Measurements from ENCODE around the gene SFT2D1. TPM values are rescaled to one million over a fixed set of nuclear protein-coding genes. Genes with fewer than 3 reads are reported as not detected.
A peak's percentile ranks its signal among the peaks of the same experiment; 100 is the strongest.

Gene SFT2D1
- total RNA-seq, 1 experiment from 2014 or later: 82.4 TPM

DNA sequence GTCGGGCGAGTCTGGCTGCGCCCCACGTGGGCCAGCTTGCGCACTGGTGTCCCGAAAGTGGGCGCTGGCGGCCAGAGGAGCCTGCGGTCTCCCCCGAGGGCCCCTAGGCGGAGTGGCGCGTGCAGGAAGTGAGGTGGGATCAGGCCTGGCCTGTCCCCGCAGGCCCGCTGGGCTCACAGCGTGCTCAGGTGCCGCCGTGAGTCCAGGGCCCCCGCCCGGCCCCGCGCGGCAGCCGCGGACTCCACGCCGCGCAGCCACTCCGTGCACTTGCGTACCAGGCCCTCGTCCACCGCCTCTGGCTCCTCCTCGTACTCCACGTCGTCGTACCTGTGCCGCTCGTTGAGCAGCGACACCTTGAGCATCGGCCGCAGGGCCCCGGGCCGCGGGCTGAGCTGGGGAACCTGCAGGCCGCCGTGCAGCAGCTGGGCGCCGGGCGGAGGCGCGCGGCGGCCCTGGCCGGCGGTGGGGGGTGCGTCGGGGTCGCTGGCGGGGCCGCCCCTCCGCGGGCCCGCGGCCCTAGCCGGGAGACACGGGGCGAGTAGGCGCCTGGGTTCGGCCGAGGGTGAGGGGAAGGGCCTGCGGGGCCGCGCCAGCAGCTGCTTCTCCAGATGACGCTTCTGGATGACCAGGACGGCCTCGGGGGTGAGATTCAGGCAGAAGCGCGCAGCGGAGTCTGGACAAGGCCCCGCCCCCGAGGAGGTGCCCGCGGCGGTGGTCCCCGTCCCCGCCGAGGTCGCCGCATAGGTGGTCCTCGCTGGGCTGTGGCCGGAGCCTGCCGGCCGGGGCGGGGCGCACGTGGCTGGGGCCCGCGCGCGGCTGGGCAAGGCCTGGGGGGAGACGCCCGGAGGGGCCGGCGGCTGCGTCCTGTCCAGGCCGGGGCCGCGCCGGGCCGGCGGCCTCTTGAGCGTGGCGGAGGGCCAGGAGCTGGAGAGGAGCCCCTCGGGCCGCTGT is 35.0 kb downstream of the SFT2D1 start:
- BruUV-seq (replicated peaks): no TSS peak
- intact Hi-C loops (cut with micrococcal nuclease; ENCODE audit: unreplicated experiment): no loop called here
- H3K4me1 Mint-ChIP-seq (ENCODE audit: low read depth, unreplicated experiment): no peaks in the 10 kb centered on the region
- H3K27ac Mint-ChIP-seq (ENCODE audit: unreplicated experiment): no peak overlapping the region
- H3K9me3 Mint-ChIP-seq (ENCODE audit: low read depth, unreplicated experiment): no peaks in the 10 kb centered on the region
- H3K4me3 Mint-ChIP-seq (ENCODE audit: low read depth, unreplicated experiment): peak overlapping the region; percentile 61
- no peaks in the 10 kb centered on the region for H3K36me3 Mint-ChIP-seq (ENCODE audit: insufficient read depth, unreplicated experiment)
- no peak for TF ChIP-seq CTCF (IDR thresholded peaks at IDR 0.05; ENCODE audit: unreplicated experiment)
- peaks cover 48% of the 10 kb centered on the region for H3K27me3 Mint-ChIP-seq (ENCODE audit: unreplicated experiment)
- CTCF ChIA-PET: interaction anchor here (0.7 kb wide), 1 partner anchor 150 kb away, joined by 3 read pairs; no protein-coding TSS in a partner anchor
- peak; percentile 40 for DNase-seq

GRCh38 chr6:166306378-166307081 is 35.8 kb downstream of the SFT2D1 start:
- H3K4me1 Mint-ChIP-seq (ENCODE audit: low read depth, unreplicated experiment): no peaks in the 10 kb centered on the region

GRCh38 chr6:166305562-166306117 is 36.7 kb downstream of the SFT2D1 start:
- Mint-ChIP-seq H3K27me3 (ENCODE audit: unreplicated experiment) (peaks cover 48% of the 10 kb centered on the region), H3K4me3 (ENCODE audit: low read depth, unreplicated experiment) (no peak overlapping the region), H3K27ac (ENCODE audit: unreplicated experiment) (no peak overlapping the region), H3K36me3 (ENCODE audit: insufficient read depth, unreplicated experiment) (no peaks in the 10 kb centered on the region), H3K9me3 (ENCODE audit: low read depth, unreplicated experiment) (no peaks in the 10 kb centered on the region), H3K4me1 (ENCODE audit: low read depth, unreplicated experiment) (no peaks in the 10 kb centered on the region)
- TF ChIP-seq CTCF (IDR thresholded peaks at IDR 0.05; ENCODE audit: unreplicated experiment): no peak
- CTCF ChIA-PET: no interaction called here
- no peak for DNase-seq
- no TSS peak for BruUV-seq (replicated peaks)
- intact Hi-C loops (cut with micrococcal nuclease; ENCODE audit: unreplicated experiment): no loop called here

More at GRCh38 chr6:166306378-166307081, 35.8 kb downstream of the SFT2D1 start:
- Mint-ChIP-seq H3K36me3 (ENCODE audit: insufficient read depth, unreplicated experiment) (no peaks in the 10 kb centered on the region), H3K4me3 (ENCODE audit: low read depth, unreplicated experiment) (peak overlapping the region; percentile 61), H3K9me3 (ENCODE audit: low read depth, unreplicated experiment) (no peaks in the 10 kb centered on the region), H3K27ac (ENCODE audit: unreplicated experiment) (no peak overlapping the region), H3K27me3 (ENCODE audit: unreplicated experiment) (peaks cover 48% of the 10 kb centered on the region)
- no peak for TF ChIP-seq CTCF (IDR thresholded peaks at IDR 0.05; ENCODE audit: unreplicated experiment)
- BruUV-seq (replicated peaks): no TSS peak
- intact Hi-C loops (cut with micrococcal nuclease; ENCODE audit: unreplicated experiment): no loop called here
- CTCF ChIA-PET: no interaction called here
- no peak for DNase-seq

DNA sequence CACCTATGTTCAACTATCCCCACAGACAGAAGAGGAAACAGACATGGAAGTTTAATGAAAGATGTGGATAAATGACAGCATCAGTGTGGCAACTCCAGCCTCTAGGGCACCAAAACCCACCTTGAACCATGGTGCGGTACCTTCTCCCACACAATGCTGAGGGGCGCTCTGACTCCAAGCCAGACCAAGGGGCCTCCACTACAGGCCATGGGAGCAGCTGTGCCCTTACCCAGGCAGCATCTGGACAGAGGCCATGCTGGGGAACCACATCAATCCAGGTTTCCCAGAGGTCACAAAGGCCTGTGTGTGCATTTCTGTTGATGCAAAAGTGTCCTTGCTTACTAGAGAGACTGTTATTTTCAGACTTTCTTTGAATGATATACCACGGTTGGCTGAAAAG is 38.2 kb downstream of the SFT2D1 start:
- CTCF ChIA-PET: interaction anchor here (0.5 kb wide), 1 partner anchor 28 kb away, joined by 3 read pairs; no protein-coding TSS in a partner anchor
- Mint-ChIP-seq H3K27me3 (ENCODE audit: unreplicated experiment) (peaks cover 45% of the 10 kb centered on the region), H3K9me3 (ENCODE audit: low read depth, unreplicated experiment) (no peaks in the 10 kb centered on the region), H3K27ac (ENCODE audit: unreplicated experiment) (no peak overlapping the region), H3K4me3 (ENCODE audit: low read depth, unreplicated experiment) (no peak overlapping the region), H3K36me3 (ENCODE audit: insufficient read depth, unreplicated experiment) (no peaks in the 10 kb centered on the region), H3K4me1 (ENCODE audit: low read depth, unreplicated experiment) (no peaks in the 10 kb centered on the region)
- no peak for TF ChIP-seq CTCF (IDR thresholded peaks at IDR 0.05; ENCODE audit: unreplicated experiment)
- BruUV-seq (replicated peaks): no TSS peak
- intact Hi-C loops (cut with micrococcal nuclease; ENCODE audit: unreplicated experiment): no loop called here
- DNase-seq: no peak

Data from Calu3 (cell line).